SKM-1 treated with dmso at 0.1 percent for 144 hours (cell line): Measurements from ENCODE around the gene LRIT2.
"Not testable (repeated sequence)": the region's sequence is repeated elsewhere in the genome, so short reads cannot be mapped to it uniquely, and the experiment has no call there.

Experiments
- DNase-seq: peaks from one replicate; lab custom pipeline; 2025; ENCODE audit not compliant: unreplicated experiment; lab: John Stamatoyannopoulos, UW

The LRIT2 gene

GRCh38 chr10:84185526-84186175 is 39.7 kb downstream of the LRIT2 start:
- DNase-seq = no peak

GRCh38 chr10:84184517-84184916 is 40.8 kb downstream of the LRIT2 start:
- DNase-seq = no peak

- DNase-seq = no peak
Measured at GRCh38 chr10:84181631-84182030, 43.7 kb downstream of the LRIT2 start.

- not testable (repeated sequence) for DNase-seq
Measured at GRCh38 chr10:84180386-84180785, 45.0 kb downstream of the LRIT2 start.

GRCh38 chr10:84179059-84179710 is 46.2 kb downstream of the LRIT2 start:
- no peak for DNase-seq

GRCh38 chr10:84178160-84178609 is 47.2 kb downstream of the LRIT2 start:
- no peak for DNase-seq

- DNase-seq = no peak
Measured at GRCh38 chr10:84177541-84178141, 47.7 kb downstream of the LRIT2 start.

- DNase-seq = no peak
Measured at GRCh38 chr10:84176836-84177474, 48.4 kb downstream of the LRIT2 start.

GRCh38 chr10:84176351-84176750 is 49.0 kb downstream of the LRIT2 start:
- no peak for DNase-seq

GRCh38 chr10:84175436-84175835 is 49.9 kb downstream of the LRIT2 start:
- DNase-seq = no peak

GRCh38 chr10:84173501-84173929 is 51.8 kb downstream of the LRIT2 start, which contains the start of gene GPR15LG:
Gene GPR15LG (plus strand): TSS chr10:84173801. CDS start chr10:84173852, 51 bp downstream.
- DNase-seq = no peak

GRCh38 chr10:84172467-84173356 is 52.6 kb downstream of the LRIT2 start:
- DNase-seq = no peak

- not testable (repeated sequence) for DNase-seq
Measured at GRCh38 chr10:84171700-84172466, 53.5 kb downstream of the LRIT2 start.

- DNase-seq = not testable (repeated sequence)
Measured at GRCh38 chr10:84171237-84171636, 54.1 kb downstream of the LRIT2 start.
